Omental fat pad (tissue), 4 donors: ENCODE measurements around the gene MPI. TPM values are rescaled to one million over a fixed set of nuclear protein-coding genes. Genes with fewer than 3 reads are reported as not detected.
"Not testable (repeated sequence)": the region's sequence is repeated elsewhere in the genome, so short reads cannot be mapped to it uniquely, and the experiment has no call there.

Source experiments
- ATAC-seq: fragments of 150-250 bp; one replicate; pipeline ENCODE4 v1.9.1; 2016; ENCODE audit warnings: mild to moderate bottlenecking, moderate library complexity; ENCODE audit not compliant: low FRiP score
- DNase-seq: peaks from one replicate; pipeline ENCODE4 v3.0.0-alpha.2; 2019; ENCODE audit warnings: low spot score
- total RNA-seq, 4 donors: library from RNA; depleted of rRNA; stranded (reverse); fragments of >200 nt; gene quantifications; one replicate each; pipeline ENCODE4 v1.1.0, GENCODE V29; 2016
- TF ChIP-seq, protein P1 (sequence below), 3 donors: fragments of 450-650 bp; IDR thresholded peaks; one replicate each; pipeline ENCODE4 v1.5.1; 2016 to 2017; ENCODE audit warnings: antibody characterized with exemption in 3 of 3, mild to moderate bottlenecking in 3 of 3, moderate library complexity in 2 of 3

MPI gene
- total RNA-seq, 4 donors from 2014 or later: 35.9 to 52.2 (median 44.7) TPM

DNA sequence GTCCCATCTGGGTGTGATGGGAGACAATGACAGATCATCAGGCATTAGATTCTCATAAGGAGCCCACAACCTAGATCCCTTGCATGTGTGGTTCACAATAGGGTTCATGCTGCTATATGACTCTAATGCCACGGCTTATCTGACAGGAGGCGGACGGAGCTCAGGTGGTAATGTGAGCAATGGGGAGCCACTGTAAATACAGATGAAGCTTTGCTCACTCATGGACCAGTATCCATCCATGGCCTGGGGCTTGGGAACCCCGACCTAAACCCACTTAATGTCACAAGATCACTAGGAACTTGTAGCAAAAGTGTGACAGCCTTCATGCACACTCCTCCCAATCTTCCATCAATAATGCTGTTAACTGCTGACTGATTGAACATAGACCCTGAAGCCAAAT is 18.8 kb downstream of the MPI start:
- TF ChIP-seq, protein P1, sequence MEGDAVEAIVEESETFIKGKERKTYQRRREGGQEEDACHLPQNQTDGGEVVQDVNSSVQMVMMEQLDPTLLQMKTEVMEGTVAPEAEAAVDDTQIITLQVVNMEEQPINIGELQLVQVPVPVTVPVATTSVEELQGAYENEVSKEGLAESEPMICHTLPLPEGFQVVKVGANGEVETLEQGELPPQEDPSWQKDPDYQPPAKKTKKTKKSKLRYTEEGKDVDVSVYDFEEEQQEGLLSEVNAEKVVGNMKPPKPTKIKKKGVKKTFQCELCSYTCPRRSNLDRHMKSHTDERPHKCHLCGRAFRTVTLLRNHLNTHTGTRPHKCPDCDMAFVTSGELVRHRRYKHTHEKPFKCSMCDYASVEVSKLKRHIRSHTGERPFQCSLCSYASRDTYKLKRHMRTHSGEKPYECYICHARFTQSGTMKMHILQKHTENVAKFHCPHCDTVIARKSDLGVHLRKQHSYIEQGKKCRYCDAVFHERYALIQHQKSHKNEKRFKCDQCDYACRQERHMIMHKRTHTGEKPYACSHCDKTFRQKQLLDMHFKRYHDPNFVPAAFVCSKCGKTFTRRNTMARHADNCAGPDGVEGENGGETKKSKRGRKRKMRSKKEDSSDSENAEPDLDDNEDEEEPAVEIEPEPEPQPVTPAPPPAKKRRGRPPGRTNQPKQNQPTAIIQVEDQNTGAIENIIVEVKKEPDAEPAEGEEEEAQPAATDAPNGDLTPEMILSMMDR (IDR thresholded peaks at IDR 0.05): no peak
- ATAC-seq: no peak
- DNase-seq: no peak

DNA sequence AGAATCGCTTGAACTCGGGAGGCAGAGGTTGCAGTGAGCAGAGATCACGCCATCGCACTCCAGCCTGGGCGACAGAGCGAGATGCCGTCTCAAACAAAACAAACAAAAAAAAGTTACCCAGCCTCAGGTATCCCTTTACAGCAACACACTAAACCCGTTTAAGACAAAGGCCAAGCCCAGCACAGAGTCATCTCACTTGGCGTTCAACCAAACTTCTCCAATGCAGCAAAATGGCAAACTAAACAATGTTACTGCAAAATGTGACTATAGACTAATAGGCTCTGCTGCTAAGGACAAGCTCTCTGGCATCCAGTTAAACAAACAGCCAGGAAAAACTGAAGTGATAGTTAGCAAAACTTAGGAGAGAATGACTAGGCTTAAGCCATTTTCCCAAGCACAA is 23.2 kb downstream of the MPI start:
- no peak for ATAC-seq
- no peak for DNase-seq
- TF ChIP-seq, protein P1 (IDR thresholded peaks at IDR 0.05): no peak

DNA sequence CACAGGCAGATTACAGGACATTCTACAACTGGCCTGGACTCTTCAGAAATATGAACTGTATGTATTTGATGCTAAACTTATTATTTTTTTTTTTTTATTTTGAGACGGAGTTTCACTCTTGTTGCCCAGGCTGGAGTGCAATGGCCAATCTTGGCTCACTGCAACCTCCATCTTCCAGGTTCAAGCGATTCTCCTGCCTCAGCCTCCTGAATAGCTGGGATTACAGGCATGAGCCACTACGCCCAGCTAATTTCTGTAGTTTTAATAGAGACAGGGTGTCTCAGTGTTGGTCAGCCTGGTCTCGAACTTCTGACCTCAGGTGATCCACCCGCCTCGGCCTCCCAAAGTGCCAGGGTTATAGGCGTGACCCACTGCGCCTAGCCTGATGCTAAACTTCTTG is 24.0 kb downstream of the MPI start:
- not testable (repeated sequence) for DNase-seq, ATAC-seq

DNA sequence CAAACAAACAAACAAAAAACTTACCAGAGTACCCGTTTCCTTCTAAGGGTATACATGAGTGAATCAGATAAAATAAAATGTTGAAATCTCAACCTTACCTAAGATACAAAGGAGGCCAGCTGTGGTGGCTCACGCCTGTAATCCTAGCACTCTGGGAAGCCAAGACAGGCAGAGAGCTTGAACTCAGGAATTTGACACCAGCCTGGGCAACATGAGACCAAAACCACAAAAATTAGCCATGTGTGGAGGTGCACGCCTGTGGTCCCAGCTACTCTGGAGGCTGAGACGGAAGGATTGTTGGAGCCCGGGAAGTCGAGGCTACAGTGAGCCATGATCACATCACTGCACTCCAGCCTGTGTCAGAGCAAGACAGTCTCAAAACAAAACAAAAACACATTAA is 27.8 kb downstream of the MPI start:
- DNase-seq (no peak), ATAC-seq (no peak)
- TF ChIP-seq, protein P1 (IDR thresholded peaks at IDR 0.05): no peak

DNA sequence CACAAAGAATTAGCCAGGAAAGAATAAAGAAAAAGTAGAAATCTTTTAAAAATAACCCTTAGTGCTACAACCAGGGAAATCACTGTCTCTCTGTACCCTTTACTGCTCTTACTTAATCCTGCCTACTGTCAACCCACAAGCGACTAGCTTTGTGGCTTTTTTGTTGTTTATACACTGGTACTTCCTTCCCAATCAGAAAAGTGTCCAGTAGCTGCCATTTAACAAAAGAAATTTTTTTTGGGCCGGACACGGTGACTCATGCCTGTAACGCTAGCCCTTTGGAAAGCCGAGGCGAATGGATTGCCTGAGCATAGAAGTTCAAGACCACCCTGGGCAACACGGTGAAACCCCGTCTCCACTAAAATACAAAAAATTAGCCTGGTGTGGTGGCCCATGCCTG is 30.6 kb downstream of the MPI start:
- TF ChIP-seq, protein P1 (IDR thresholded peaks at IDR 0.05): no peak
- ATAC-seq (no peak), DNase-seq (no peak)

DNA sequence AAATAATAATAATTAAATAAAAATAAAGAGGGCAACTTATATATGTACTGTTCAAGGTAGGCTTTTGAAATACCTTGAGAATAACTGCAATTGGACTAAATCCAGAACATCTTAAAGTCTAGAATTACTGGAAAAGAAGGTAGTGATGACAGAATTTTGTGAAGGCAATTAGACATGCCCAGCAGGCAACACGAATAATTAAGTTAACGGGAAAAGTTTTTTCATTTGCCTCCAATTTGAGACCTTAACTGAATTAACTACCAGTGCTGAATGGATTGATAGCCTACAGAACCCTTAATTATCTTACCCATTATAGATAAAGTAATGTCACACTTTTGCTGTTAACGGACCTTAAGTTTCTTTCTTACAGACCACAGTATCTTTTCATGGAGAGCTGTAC is 34.7 kb downstream of the MPI start:
- TF ChIP-seq, protein P1 (IDR thresholded peaks at IDR 0.05): no peak
- ATAC-seq (no peak), DNase-seq (no peak)

DNA sequence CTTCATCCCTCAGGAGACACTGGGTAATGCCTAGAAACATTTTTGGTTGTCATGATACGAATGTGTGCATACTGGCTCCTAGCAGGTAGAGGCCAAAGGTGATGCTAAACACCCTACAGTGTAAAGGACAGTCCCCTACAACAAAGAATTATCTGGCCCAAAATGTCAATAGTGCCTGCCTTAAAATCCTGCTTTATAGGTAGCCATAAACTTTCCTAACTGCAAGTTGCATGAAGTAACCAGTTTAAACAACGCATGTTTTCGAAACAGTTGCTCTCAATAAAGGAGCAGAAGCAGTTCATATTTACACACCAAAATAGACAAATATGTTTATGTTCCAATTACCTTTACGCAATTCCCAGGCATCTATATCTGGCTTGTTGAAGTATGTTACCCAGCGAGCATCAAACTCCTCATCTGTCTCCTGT is 38.9 kb downstream of the MPI start:
- TF ChIP-seq, protein P1 (IDR thresholded peaks at IDR 0.05): no peak
- ATAC-seq: no peak

DNA sequence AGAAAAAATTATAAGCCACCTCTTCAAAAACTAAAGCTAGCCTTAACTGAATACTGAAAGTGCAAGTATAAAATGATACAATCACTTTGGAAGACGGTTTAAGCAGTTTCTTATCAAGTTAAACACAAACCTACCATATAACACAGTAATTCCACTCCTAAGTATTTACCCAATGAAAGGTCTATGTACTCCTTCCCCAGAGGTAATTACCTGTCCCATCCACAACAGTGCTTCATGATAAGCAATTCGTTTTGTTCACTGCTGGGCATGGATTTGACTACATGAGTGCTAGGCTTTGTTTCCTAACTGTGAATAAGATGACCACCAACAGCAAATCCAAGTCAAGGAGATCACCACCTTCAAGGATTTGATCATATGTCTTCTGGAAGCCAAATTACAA is 43.7 kb downstream of the MPI start:
- TF ChIP-seq, protein P1 (IDR thresholded peaks at IDR 0.05): no peak
- no peak for DNase-seq

More for the DNA sequence above, 38.9 kb downstream of the MPI start:
- no peak for DNase-seq

DNA sequence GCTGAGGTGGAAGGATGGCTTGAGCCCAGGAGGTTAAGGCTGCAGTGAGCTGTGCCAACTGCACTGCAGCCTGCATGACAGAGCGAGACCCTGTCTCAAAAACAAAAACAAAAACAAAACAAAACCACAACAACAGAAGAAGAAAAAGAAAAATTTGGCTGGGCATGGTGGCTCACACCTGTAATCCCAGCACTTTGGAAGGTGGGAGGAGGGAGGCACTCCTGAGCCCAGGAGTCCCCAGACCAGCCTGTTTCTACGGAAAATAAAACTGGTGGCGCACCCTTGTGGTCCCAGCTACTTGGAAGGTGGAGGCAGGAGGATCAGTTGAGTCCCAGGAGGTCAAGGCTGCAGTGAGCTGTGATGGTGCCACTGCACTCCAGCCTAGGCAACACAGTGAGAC is 45.4 kb downstream of the MPI start:
- ATAC-seq: not testable (repeated sequence)

More for the DNA sequence above, 43.7 kb downstream of the MPI start:
- ATAC-seq: no peak

More for the DNA sequence above, 45.4 kb downstream of the MPI start:
- DNase-seq: not testable (repeated sequence)
